GM11168 (cell line): Measurements from ENCODE around the gene MTURN.

Experiments used
- in situ Hi-C: fragments of 300-500 bp; cut with MboI; formaldehyde crosslinking; loops from one replicate; pipeline ENCODE4 v1.12.0; 2022; ENCODE audit warnings: low sequenced_read_pairs; ENCODE audit not compliant: unreplicated experiment

MTURN gene

DNA sequence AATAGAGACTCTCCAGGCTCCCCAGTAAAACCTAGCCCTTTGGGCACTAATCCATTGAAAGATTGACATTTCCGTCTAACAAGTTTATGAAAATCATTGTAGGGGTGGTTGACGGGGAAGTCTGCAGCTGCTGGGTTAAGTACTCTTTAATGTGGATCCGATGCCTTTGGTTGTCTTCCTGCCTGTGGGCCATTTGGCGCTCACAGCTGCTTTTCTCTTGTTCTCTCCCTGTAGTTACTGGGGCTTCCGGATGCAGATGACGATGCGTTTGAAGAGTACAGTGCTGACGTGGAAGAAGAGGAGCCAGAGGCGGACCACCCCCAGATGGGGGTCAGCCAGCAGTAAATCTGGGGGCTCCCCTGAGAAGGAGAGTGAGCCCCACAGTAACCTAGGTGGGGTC lies 22.4 kb downstream of the MTURN start:
- in situ Hi-C loops = loop anchor here (25.0 kb wide), 1 partner anchor 305 kb away; no protein-coding TSS in a partner anchor

DNA sequence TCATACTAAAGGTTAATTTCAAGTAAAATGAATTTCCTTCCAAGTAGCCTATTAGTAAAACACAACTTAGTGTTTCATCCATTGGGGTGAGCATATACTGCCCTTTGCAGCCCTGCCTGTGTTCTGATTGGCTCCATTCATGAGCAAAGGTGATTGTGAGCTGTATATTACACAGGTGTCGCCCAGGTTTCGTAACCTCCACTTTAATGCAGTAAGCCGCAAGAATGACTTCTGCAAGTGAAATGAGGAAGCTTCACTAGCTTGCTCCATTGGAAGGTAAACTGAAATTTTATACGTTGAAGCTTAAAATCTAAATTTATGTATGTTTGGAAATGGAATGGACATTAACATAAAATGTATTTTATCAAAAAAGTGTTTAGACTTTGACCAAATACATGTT lies 24.4 kb downstream of the MTURN start:
- in situ Hi-C loops = loop anchor here (25.0 kb wide), 1 partner anchor 303 kb away; no protein-coding TSS in a partner anchor

DNA sequence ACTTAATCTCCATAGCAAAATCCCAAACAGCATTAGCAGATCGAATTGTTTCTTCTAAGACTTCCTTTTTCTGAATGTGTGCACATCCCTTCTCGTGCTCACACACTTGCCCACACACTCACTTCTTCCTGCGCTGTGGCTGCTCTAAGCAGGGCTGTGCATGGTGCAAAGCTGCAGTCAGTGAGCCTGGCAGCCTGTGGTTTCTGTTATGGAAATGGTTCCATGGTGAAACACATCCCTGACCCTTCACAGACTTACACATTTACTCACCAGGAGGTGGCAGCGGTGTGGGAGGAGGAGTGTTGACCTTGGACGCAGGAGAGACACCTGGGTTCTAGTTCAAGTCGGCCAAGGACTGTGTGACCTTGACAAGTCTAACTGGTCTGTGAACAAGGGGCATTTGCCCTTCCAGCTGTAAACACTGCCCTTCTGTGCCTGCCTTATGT lies 24.9 kb downstream of the MTURN start:
- in situ Hi-C loops = loop anchor here (25.0 kb wide), 1 partner anchor 303 kb away; no protein-coding TSS in a partner anchor

DNA sequence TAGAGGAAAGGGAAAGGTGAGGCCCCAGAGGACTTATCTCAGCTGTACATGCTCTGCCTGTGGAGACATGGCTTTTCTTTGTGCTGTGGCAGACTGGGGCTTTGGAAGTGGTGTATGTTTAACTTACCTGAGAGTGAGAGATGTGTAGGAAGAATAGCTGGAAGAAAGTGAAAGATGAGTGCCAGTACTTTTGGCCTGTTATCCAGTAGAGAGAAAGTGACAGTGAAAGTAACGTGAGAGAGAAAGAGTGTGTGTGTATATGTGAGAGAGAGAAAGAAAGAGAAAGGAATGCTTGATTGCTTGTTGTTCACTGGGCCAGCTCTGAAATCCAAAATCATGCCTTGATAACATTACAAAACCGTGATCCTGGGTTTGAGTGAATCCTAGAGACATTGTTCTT lies 25.5 kb downstream of the MTURN start:
- in situ Hi-C loops = loop anchor here (25.0 kb wide), 1 partner anchor 302 kb away; no protein-coding TSS in a partner anchor

DNA sequence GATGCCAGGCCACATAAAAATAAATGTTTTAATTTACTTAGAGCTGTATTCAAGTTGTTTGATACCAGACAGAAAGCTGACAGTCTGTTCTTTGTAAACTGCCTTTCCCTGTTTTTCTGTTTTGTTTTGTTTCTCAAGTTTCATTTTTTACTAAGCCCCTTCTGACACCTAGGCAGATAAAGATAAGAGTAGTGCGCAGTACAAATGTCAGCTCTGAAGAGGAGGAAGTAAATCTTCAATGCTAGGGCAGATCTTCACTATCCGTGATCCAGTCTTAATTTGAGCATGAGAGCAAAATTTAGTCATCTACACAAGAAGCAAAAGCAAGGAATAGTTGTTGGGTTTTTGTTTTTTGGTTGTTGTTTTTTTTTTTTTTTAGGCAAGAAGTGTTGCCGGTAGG lies 27.3 kb downstream of the MTURN start:
- in situ Hi-C loops = loop anchor here (25.0 kb wide), 1 partner anchor 300 kb away; no protein-coding TSS in a partner anchor

DNA sequence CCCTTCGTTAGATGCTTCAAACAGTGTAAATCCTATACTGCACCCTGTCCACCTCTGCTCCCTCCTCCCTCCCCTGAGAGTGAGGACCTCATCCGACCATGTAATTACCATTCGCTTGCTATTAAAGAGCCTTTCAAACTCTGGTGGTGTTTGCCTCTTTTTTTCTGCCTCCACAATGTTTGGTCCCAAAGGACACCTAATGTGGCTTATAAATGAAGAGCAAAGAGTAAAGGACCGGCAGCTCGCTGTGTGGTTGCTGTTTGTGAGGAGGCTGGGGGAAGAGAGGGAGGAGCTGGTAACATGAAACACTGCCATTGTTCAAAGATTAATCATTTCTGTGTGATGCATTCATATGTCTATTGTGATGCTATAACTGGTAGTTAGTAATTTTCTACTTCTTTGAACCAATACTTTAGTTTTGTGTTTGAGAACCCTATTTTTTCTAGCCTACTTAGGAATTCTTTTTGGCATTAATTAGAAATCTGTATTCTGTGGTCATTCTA lies 27.9 kb downstream of the MTURN start:
- in situ Hi-C loops = loop anchor here (25.0 kb wide), 1 partner anchor 300 kb away; no protein-coding TSS in a partner anchor

DNA sequence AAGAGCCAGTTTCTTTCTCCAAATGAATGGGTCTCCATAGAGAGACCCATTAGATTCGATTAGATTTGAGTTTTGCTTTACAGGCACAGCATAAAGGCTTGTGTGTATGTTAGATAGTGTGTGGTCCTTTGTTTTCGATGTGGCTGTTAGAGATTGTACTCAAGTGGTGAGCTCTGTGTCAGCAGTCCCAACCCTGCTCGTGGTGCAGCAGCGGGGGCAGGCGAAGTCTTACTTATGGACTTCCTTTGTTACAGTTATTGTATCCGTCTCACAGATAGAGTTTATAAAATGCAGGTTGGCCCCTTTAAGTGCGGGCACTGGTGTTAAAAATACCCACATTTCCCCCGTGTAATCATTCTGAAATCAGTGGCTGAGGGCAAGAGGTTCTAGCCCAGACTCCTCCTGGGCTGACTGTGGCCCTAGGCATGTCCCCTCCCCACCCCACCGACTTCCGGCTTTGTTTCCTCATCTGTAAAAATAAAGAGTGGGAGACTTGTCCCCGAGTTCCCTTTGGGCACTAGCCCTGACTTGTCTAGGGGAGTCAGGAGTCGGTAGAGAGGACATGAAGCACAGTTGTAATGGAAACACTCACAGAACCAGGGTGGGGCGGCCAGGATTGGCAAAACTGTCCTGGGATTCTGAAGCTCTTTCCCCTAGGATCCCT lies 28.6 kb downstream of the MTURN start:
- in situ Hi-C loops = loop anchor here (25.0 kb wide), 1 partner anchor 299 kb away; no protein-coding TSS in a partner anchor

DNA sequence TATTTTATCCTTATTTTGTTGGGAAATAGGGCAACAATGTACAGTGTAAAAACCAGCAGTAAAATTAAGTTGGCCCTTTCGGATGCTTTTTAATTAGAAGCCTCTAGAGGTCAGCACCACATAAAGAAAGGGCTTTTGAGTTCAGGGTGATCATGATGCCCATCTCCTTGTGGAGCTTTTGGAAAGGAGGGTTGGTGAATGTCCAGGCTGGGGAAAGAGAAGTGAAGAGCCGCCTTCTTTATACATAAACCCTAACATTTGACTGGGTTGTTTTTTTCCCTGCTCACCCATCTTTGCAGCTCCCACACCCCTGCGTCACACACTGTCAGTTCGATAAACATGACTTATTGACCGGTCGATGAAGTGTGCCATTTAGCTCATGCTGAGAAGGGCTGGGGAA lies 29.8 kb downstream of the MTURN start:
- in situ Hi-C loops = loop anchor here (25.0 kb wide), 1 partner anchor 298 kb away; no protein-coding TSS in a partner anchor

DNA sequence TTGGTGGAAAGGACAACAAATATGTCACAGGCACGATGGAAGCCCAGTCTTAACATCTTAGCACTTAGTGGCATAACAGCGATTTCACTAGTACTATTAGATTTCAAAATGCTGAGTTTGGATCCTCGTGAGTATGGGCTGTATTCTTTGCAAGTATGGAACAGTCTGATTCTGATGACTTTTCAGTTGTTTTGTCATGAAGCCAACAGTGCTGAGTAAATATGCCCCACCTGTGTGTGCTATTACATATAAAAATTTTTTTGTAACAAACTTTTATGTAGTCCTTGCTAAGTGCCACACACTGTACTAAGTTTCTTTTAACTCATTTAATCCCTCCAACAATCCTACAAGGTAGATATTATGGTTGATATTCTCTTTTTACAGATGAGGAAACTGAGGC lies 30.8 kb downstream of the MTURN start:
- in situ Hi-C loops = loop anchor here (5.0 to 25.0 kb wide), 2 partner anchors 97 to 297 kb away; no protein-coding TSS in a partner anchor

DNA sequence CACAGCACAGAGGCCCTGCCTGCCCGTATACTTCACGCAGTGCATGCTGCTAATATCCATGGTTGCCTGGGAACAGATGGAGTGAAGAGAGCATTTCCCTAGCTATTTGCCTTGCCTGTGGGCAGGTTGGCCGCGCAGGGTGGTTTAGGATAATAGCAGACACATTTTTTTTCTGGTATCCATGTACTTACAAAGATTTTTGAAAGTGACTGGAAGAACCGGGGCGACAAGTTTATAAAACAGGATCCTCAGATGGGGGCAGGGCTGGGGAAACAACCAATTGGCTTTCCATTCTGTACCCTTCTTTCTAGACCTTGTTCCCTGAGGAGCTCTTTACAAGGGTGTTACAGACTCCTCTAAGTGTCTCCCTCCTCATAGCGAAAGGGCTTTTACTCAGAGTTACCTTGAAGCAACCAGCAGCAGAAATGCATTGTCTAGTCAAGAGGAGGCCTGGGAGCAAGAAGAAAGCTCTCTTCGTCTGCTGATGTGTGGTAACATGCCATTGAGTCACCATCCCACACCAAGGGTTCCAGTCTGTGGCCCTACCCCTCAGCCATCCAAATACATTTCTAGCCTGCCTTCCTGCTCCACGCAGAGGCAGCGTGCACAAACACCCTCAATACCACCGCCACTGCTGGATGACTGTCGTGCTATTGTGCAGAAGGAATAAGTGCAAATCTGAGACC lies 31.5 kb downstream of the MTURN start:
- in situ Hi-C loops = loop anchor here (5.0 to 25.0 kb wide), 2 partner anchors 96 to 296 kb away; no protein-coding TSS in a partner anchor

DNA sequence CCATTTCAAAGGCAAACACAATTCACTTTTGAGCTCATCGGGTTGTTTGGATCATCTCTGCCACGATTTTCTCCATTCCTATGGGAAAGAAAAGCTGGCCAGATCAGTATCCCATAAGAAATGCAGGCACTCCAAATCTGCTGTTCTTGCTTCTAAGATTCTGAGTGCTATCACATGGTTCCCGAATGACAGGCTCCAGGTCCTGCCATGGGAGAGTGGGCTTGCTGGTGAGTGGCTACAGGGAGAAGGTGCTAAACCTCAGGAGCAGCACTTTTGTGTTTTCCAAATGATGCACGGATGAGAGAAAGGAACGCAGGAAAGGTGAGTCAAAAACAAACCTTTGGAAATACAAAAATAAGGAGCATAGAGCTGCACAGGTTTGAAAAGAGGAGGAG lies 32.1 kb downstream of the MTURN start:
- in situ Hi-C loops = loop anchor here (5.0 to 25.0 kb wide), 2 partner anchors 95 to 295 kb away; no protein-coding TSS in a partner anchor

DNA sequence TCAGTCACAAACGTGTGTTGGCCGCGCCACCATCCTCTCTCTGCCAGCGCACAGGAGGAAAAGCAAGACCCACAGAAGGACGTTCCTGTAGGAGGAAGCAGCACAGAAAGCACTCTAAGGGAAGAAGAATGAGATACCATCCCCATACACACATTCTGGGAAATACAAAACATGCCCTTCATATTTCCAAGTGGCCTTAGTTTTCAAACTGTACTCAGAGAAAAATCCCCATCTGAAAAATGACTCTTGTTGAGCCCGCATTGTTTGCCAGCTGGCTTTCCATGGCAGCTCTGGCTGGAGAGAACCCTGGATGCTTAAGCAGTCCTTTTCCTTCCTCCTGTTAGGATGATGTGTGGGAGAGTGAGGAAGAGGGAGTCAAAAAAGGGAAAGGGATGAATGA lies 33.1 kb downstream of the MTURN start:
- in situ Hi-C loops = loop anchor here (5.0 to 25.0 kb wide), 2 partner anchors 94 to 294 kb away; no protein-coding TSS in a partner anchor

DNA sequence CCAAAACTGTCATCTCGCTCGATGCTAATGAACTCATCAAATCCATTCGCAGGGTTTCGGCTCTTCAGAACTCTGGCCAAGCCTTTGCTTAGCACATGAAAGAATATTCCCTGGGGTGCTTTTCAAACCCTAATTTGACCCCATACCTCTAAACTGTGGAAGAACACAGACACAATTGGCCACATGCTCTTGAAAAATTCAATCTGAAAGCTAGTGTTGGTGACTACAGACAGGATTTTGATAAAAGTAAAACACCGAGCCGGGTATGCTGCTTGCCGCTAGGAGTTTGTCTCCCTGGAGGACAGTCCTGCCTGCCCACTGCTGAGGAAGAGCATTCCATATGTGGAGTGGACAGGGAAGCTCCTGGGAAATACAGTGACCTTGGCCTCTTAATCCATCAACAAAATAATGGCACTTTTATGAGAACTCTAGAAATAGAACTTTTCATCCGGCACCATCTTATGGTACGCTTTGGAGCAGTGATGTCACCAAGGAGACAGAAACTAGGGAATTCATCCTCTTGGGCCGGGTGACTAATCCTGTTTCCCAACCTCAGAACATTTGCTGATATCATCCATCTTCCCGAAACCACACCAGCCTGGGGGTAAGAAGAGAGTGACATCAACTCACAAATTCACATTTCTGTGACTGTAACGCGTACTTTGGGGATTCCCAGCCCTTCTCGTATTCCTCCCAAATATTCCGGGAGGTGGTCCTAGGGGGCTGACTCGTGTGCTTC lies 34.2 kb downstream of the MTURN start:
- in situ Hi-C loops = loop anchor here (5.0 to 25.0 kb wide), 2 partner anchors 93 to 293 kb away; no protein-coding TSS in a partner anchor

DNA sequence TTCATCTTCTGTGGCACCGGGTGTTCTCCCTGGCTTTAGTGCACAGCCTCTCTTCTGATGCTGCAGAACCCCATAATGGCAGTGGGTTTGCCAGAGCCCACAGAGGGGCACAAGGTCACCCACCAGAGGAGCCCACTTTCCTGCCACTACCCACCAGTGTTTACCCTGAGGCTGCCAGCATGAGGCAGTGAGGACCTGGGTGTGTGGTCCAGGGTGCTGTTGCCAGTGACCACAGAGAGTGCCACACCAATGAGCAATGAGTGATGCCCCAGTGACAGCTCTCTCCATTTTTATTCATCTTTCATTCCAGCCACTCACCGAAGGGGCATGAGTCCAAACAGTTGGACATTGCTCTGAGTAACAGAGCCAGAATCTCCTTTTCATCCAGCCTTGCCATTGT lies 34.8 kb downstream of the MTURN start:
- in situ Hi-C loops = loop anchor here (5.0 to 25.0 kb wide), 2 partner anchors 93 to 293 kb away; no protein-coding TSS in a partner anchor

DNA sequence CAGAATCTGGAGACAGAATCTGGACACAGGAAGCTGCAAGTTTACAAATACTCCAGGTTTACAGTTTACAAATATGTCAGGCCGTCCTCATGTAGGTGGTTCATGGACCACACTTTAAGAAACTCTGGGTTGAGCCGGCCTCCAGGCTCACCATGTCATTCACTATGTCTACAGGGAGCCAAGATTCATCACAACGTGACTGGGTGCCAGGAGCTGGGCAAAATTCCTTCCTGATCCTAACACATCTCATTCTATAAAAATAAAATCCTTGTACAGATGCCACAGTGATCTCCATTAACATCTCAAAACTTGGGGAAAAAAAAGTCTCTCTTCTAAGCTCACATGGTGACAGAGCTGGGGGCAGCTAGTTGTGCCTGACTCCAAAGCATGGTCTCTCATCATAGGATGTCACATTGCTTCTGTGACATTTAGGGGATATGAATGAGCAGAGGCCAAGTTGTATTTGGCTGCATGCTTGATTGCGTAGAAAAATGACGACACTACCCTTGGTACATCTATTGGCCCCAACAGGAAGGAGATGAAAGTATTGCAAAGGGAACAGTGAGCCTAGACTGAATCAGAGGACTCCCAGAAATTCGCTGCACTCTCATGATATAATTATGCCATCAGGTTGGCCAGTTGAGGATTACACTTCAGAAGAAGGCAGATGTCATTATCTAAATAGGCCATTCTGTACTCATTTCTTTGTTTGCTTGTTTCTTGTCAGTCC lies 35.9 kb downstream of the MTURN start:
- in situ Hi-C loops = loop anchor here (25.0 kb wide), 1 partner anchor 292 kb away; no protein-coding TSS in a partner anchor

DNA sequence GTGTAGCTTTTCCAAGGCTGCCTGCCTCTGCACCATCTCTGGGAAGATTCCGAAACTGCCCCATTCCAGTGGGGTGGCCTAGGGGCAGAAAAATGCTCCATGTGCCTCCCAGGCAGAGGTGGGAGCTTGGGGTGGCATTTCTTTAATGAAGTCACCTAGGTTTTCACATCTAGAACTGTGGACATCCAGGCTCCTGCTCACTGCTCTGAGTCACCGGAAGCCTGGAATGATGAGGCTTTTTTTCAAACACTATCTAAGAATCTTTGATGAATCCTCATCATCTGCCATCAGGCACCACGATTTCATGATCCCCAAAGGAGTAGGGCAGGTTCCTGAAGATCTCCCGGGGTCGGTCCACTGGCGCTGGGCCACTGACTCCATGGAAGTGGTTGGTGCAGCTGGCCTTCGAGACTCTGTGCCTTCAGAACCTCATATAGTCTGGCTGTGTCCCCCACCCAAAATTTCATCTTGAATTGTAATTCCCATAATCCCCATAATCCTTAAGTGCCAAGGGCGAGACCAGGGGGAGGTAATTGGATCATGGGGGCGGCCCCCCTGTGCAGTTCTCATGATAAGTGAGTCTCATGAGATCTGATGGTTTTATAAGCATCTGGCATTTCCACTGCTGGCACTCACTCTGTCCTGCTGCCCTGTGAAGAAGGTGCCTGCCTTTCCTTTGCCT lies 37.1 kb downstream of the MTURN start:
- in situ Hi-C loops = loop anchor here (25.0 kb wide), 1 partner anchor 290 kb away; no protein-coding TSS in a partner anchor

DNA sequence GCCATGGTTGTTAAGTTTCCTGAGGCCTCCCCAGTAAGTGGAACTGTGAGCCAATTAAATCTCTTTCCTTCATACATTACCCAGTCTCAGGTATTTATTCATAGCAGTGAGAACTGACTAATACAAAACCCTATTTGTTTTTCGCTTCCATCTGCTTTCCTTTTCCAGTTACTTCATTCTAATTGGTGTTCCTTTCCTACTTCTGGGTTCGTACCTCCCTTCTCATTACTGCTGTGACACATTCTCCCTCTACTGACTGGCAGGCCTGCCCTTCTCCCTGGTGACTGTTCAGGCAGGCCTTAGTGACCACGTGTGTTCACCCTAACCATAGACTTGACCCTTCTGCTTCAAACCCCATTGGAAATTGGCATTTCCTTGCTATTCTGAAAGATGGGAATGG lies 37.7 kb downstream of the MTURN start:
- in situ Hi-C loops = loop anchor here (25.0 kb wide), 1 partner anchor 290 kb away; no protein-coding TSS in a partner anchor

DNA sequence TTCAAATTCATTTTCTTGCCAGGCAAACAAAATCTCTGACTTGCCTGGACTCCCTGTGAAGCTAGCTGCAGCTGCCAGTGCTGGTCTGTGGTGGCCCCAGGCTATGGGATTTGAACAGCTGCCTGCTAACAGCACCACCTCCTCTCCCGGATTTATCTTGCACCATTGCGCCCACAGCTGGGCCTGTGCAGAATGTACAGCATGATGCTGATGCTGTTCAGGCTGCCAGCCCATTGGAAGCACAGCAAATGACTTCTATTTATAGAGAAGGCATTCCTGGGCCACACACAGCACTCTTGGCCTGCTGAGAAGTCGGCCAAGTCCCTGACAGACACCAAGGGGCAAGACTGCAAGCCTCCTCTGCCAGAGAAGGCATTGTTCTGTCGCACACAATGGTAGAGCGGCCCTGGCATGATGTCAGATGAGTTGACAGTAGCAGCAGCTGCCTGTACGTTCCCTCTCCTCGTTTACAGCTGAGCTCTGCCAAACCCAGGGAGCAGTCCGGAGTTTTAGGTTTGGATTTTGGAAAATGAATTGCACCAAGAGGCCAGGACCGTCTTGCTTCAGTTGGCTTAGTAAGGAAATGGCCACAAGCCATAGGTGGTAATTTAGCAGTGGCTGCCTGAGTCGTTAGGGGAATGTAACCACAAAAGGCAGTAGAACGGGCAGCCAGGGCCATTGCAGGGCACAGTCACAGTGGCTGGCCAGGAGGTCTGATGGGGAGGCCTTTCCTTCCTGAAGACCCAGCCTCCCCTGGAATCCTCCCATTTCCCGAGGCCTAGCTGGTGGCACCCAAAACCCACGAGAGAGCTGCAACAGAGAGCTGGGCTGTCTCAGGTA lies 38.5 kb downstream of the MTURN start:
- in situ Hi-C loops = loop anchor here (25.0 kb wide), 1 partner anchor 289 kb away; no protein-coding TSS in a partner anchor
